Mucosa of rectum (tissue), 2 donors: ENCODE results near the gene MMP11.

Source experiments
- H3K27ac ChIP-seq, 2 donors: one replicate each; pipeline ENCODE4 v1.7.0; 2013; ENCODE audit warnings: inconsistent platforms in 2 of 2, low read depth in 2 of 2, low read length in 2 of 2
- H3K27me3 ChIP-seq, 2 donors: one replicate each; pipeline ENCODE4 v1.7.0; 2013; ENCODE audit warnings: low read length in 2 of 2; ENCODE audit not compliant: control insufficient read depth in 2 of 2, insufficient read depth in 2 of 2
- H3K36me3 ChIP-seq, 2 donors: one replicate each; pipeline ENCODE4 v1.7.0; 2013; ENCODE audit warnings: low read length in 2 of 2; ENCODE audit not compliant: control insufficient read depth in 2 of 2, insufficient read depth in 2 of 2
- H3K4me1 ChIP-seq, 2 donors: one replicate each; pipeline ENCODE4 v1.7.0; 2013; ENCODE audit warnings: low read length in 2 of 2, mild to moderate bottlenecking in 1 of 2; ENCODE audit not compliant: control insufficient read depth in 2 of 2, insufficient read depth in 2 of 2
- H3K4me3 ChIP-seq, 2 donors: one replicate each; pipeline ENCODE4 v1.7.0; 2013; ENCODE audit warnings: low read length in 2 of 2
- H3K9ac ChIP-seq, 2 donors: one replicate each; pipeline ENCODE4 v1.7.0; 2013; ENCODE audit warnings: low read length in 2 of 2, low read depth in 1 of 2, mild to moderate bottlenecking in 1 of 2
- H3K9me3 ChIP-seq, 2 donors: one replicate each; pipeline ENCODE4 v1.7.0; 2013; ENCODE audit warnings: low read length in 2 of 2; ENCODE audit not compliant: control insufficient read depth in 2 of 2
- donor health status: healthy.
- donor health status: Normal muscosa, but diverticular disease.

Gene MMP11

DNA sequence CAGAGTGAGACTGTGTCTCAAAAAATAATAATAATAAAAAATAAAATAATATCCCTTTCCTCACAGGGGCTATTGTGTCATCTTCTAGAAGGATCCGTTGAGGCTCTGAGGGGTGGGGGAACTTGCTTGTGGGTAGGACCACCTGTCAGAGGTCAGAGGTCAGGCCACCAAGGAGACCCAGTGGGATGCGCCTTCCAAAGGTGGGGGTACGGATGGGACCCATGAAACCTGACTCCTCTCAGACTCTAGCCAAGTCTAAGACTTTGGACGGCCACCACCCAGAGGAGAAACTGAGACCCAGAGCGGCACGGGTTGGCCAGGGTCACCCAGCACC lies 367 bp upstream of the MMP11 start:
- H3K9me3 ChIP-seq = no peaks in the 10 kb centered on the region
- peaks cover 21 to 24% of the 10 kb centered on the region in 2 donors for H3K4me1 ChIP-seq
- peak overlapping the region in 1 of 2 donors; percentile 23 for H3K27ac ChIP-seq
- peaks cover 0 to 6% of the 10 kb centered on the region in 2 donors for H3K27me3 ChIP-seq
- H3K4me3 ChIP-seq = peak overlapping the region; percentile 62 to 65
- H3K36me3 ChIP-seq = no peaks in the 10 kb centered on the region
- peak overlapping the region; percentile 63 to 70 for H3K9ac ChIP-seq

- Histone ChIP-seq H3K27ac (no peak overlapping the region), H3K4me1 (peaks cover 18 to 24% of the 10 kb centered on the region in 2 donors)
Measured at GRCh38 chr22:23773483-23774113, 949 bp downstream of the MMP11 start.

GRCh38 chr22:23774114-23774921 lies 1.7 kb downstream of the MMP11 start:
- H3K27me3 ChIP-seq = peaks cover 0 to 6% of the 10 kb centered on the region in 2 donors
- peaks cover 18 to 20% of the 10 kb centered on the region in 2 donors for H3K4me1 ChIP-seq
- H3K9me3 ChIP-seq = no peaks in the 10 kb centered on the region
- no peak overlapping the region for H3K4me3 ChIP-seq
- no peak overlapping the region for H3K27ac ChIP-seq
- H3K36me3 ChIP-seq = no peaks in the 10 kb centered on the region
- H3K9ac ChIP-seq = no peak overlapping the region

More at GRCh38 chr22:23773483-23774113, 949 bp downstream of the MMP11 start:
- Histone ChIP-seq H3K27me3 (peaks cover 0 to 6% of the 10 kb centered on the region in 2 donors), H3K4me3 (peak overlapping the region; percentile 60 to 65), H3K36me3 (no peaks in the 10 kb centered on the region), H3K9me3 (no peaks in the 10 kb centered on the region), H3K9ac (no peak overlapping the region)

DNA sequence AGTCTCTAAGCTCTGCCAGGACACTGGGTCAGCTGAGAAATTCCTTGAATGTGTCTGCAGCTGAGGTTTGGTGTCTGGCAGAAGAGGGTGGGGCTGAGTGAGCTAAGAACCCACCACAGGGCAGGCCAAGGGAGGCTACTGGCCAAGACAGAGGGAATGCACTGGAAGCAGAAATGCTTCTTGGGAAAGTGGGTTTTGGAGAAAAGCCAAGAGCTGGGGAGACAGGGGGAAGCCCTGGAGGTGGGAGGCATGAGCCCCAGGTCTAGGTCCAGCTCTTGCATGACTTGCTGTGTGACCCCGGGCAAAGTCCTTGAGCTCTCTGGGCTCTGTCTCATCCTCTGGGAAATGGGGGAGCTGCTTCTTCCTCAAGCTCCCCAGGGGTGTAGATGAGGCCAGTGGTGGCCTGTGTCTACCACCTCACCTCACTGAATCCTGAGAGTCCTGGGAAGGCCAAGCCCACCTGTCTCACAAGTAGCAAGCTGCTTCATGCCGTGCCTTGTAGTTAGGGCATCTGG lies 2.3 kb downstream of the MMP11 start:
- Histone ChIP-seq H3K36me3 (no peaks in the 10 kb centered on the region), H3K9ac (no peak overlapping the region), H3K9me3 (no peaks in the 10 kb centered on the region), H3K4me3 (no peak overlapping the region), H3K4me1 (peaks cover 18 to 20% of the 10 kb centered on the region in 2 donors), H3K27me3 (peaks cover 0 to 6% of the 10 kb centered on the region in 2 donors), H3K27ac (no peak overlapping the region)

GRCh38 chr22:23775779-23776375 lies 3.2 kb downstream of the MMP11 start:
- H3K9ac ChIP-seq = no peak overlapping the region
- H3K27me3 ChIP-seq = peaks cover 0 to 6% of the 10 kb centered on the region in 2 donors
- no peaks in the 10 kb centered on the region for H3K36me3 ChIP-seq
- H3K27ac ChIP-seq = no peak overlapping the region
- H3K9me3 ChIP-seq = no peaks in the 10 kb centered on the region
- H3K4me1 ChIP-seq = peaks cover 18 to 20% of the 10 kb centered on the region in 2 donors
- no peak overlapping the region for H3K4me3 ChIP-seq

DNA sequence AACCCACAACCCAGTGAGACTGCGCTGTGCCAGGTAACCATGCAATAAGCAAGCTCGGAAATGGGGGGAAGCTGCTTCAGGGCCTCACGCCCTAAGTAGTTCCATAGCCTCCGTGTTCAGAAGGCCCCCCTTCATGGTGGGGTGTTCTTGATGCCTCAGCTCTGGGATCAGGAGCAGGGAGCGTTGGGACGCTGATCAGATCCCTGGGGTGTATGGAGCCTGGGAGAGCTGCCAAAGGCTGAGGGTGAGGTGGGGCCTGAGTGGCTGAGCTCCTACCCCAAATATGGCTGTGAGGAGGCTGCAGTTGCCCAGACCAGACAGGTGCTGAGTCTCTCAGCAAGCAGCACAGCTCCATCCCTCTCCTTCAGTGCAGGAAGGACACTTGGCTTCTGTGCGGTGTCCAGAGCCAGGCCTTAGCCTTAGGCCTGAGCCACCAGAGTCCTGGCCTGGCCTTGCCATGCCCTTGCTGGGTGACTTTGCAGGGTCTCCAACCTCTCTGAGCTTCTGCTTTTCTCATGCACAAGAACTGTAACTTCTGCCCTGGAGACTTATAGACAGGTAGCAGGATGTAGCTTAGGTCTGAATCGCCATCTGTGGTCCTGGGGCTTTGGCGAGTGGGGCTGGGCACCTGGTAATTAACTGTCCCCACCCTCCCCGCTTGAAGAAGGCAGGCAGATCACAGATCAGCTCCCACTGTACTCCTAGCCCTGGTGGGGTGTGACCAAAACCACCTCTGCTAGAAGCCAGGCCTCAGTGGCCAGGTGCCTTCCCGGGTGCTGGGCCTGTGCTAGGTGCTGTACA lies 5.3 kb downstream of the MMP11 start:
- Histone ChIP-seq H3K27ac (no peak overlapping the region), H3K36me3 (no peaks in the 10 kb centered on the region), H3K27me3 (peaks cover 0 to 5% of the 10 kb centered on the region in 2 donors), H3K4me1 (peaks cover 9 to 12% of the 10 kb centered on the region in 2 donors), H3K4me3 (no peak overlapping the region), H3K9me3 (no peaks in the 10 kb centered on the region), H3K9ac (no peak overlapping the region)

DNA sequence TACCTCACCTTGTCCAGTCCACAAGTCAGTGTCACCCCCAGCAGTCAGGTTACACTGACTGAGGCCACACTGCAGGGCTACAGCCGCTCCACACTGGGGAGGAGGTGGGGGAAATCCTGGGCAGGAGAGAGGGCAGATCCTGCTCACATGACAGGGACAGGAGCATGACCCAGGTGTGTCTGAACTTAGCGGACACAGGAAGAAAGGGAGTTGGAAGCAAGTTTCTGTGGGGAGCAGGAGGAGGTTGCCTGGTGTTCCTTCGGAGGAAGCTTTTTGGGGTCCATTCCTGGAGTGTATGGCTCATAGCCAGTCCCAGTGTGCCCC lies 5.9 kb downstream of the MMP11 start:
- H3K4me3 ChIP-seq = no peak overlapping the region
- H3K27ac ChIP-seq = no peak overlapping the region

DNA sequence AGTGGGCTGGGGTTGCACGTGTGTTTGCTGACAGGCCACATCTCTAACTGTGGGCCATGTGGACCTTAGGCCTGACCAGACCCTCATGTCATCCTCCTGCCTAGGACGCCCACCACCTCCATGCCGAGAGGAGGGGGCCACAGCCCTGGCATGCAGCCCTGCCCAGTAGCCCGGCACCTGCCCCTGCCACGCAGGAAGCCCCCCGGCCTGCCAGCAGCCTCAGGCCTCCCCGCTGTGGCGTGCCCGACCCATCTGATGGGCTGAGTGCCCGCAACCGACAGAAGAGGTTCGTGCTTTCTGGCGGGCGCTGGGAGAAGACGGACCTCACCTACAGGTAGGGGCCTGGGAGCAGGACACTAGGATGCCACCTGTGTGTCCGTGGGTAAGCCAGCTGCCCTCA lies 6.4 kb downstream of the MMP11 start:
- Histone ChIP-seq H3K9me3 (no peaks in the 10 kb centered on the region), H3K36me3 (no peaks in the 10 kb centered on the region), H3K4me3 (no peak overlapping the region), H3K27ac (no peak overlapping the region), H3K4me1 (peaks cover 12 to 13% of the 10 kb centered on the region in 2 donors), H3K27me3 (no peaks in the 10 kb centered on the region), H3K9ac (no peak overlapping the region)

More for the DNA sequence above, 5.9 kb downstream of the MMP11 start:
- Histone ChIP-seq H3K9ac (no peak overlapping the region), H3K4me1 (peaks cover 8 to 9% of the 10 kb centered on the region in 2 donors), H3K27me3 (peaks cover 0 to 1% of the 10 kb centered on the region in 2 donors), H3K36me3 (no peaks in the 10 kb centered on the region), H3K9me3 (no peaks in the 10 kb centered on the region)

GRCh38 chr22:23779731-23780130 lies 7.1 kb downstream of the MMP11 start:
- H3K27ac ChIP-seq = no peak overlapping the region
- H3K9ac ChIP-seq = no peak overlapping the region
- no peaks in the 10 kb centered on the region for H3K9me3 ChIP-seq
- H3K27me3 ChIP-seq = no peaks in the 10 kb centered on the region
- H3K4me3 ChIP-seq = no peak overlapping the region
- no peaks in the 10 kb centered on the region for H3K36me3 ChIP-seq
- peaks cover 12 to 15% of the 10 kb centered on the region in 2 donors for H3K4me1 ChIP-seq
